Upper lobe of left lung (tissue), 6 donors: ENCODE results near the gene BTN2A1. TPM values are rescaled to one million over a fixed set of nuclear protein-coding genes. Genes with fewer than 3 reads are reported as not detected.

Source experiments
- ATAC-seq, 2 donors: fragments of 200-7000 bp; cut with Tn5 transposase; one replicate each; pipeline ENCODE4 v1.9.1; 2022; ENCODE audit warnings: mild to moderate bottlenecking in 2 of 2, moderate library complexity in 2 of 2; ENCODE audit not compliant: low FRiP score in 2 of 2
- DNase-seq, 2 donors: peaks; one replicate each; pipeline ENCODE4 v3.0.0-alpha.2; 2019 to 2020
- H3K27ac ChIP-seq, 4 donors: fragments of 200-600 bp; sonication (generic); one replicate each; pipeline ENCODE4 v1.5.1; 2016 to 2019
- H3K27me3 ChIP-seq, 4 donors: fragments of 200-600 bp; sonication (generic); one replicate each; pipeline ENCODE4 v1.5.1; 2017 to 2019
- H3K36me3 ChIP-seq, 4 donors: fragments of 200-600 bp; sonication (generic); one replicate each; pipeline ENCODE4 v1.5.1; 2016 to 2019
- H3K4me1 ChIP-seq, 4 donors: fragments of 200-600 bp; sonication (generic); one replicate each; pipeline ENCODE4 v1.5.1; 2018 to 2019
- H3K4me3 ChIP-seq, 4 donors: fragments of 200-600 bp; sonication (generic); one replicate each; pipeline ENCODE4 v1.5.1; 2017 to 2019; ENCODE audit warnings: mild to moderate bottlenecking in 2 of 4, moderate library complexity in 1 of 4
- H3K9me3 ChIP-seq, 4 donors: fragments of 200-600 bp; sonication (generic); one replicate each; pipeline ENCODE4 v1.5.1; 2018 to 2019
- EP300 ChIP-seq, 4 donors: sonication (generic); formaldehyde crosslinking; IDR thresholded peaks; one replicate each; pipeline ENCODE4 v1.5.1; 2017; ENCODE audit warnings: antibody characterized with exemption in 4 of 4, control low read depth in 2 of 4
- POLR2A ChIP-seq, 4 donors: fragments of 450-650 bp; IDR thresholded peaks; one replicate each; pipeline ENCODE4 v1.5.1; 2016 to 2017; ENCODE audit warnings: antibody characterized with exemption in 4 of 4, mild to moderate bottlenecking in 2 of 4
- POLR2AphosphoS5 ChIP-seq, 2 donors: sonication (generic); formaldehyde crosslinking; IDR thresholded peaks; one replicate each; pipeline ENCODE4 v1.5.1; 2017; ENCODE audit warnings: antibody characterized with exemption in 2 of 2
- WGBS, 2 donors: methylation state at CpG; one replicate each; pipeline ENCODE4 v1.1.5; 2017 to 2018; 5-methylcytosine and 5-hydroxymethylcytosine counted together
- total RNA-seq, 6 donors: library from RNA; depleted of rRNA in 4 of 6; stranded (reverse); fragments of >200 nt in 4 of 6; gene quantifications; one replicate each; pipeline versions ENCODE4 v1.1.0 to v1.2.1, GENCODE V29; 2016 to 2021
- TF ChIP-seq, protein P1 (sequence below), 6 experiments: fragments of 450-650 bp in 4 of 6; fragments of 200-600 bp in 2 of 6; sonication (generic) in 2 of 6; IDR thresholded peaks; one replicate each; pipeline ENCODE4 v1.5.1; 2016 to 2019; ENCODE audit warnings: antibody characterized with exemption in 6 of 6
- donor health status: DM: no; HTN: no; CAD: no; lungs with moderate emphysema.
- donor health status: DM: no; HTN: yes; CAD: no; lungs with severe emphysema.

The BTN2A1 gene
- total RNA-seq, 6 donors from 2014 or later = 17.2 to 34.6 (median 21.2) TPM

DNA sequence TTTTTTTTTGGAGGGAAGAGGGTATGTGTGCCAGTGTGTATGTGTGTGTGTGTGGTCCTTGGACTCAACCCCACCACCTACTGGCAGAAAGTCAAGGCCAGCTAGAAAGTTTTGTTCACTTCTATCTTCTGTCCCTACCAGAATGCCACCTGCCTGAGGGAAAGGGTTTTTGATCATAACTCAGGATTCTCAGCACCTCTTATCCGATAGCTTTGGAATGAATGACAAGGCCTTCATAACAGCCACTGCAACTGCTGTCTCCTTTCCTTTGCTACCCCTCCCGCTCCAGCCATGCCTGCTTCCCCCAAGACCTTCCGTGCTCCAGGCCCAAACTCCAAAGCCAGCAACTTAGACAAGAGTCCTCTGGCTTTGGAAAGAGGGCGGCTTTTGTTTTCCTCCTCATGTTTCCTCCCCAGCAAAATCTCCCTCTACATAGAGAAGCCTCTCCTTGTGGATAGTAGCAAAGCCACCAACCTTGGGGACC, 37.0 kb upstream of the BTN2A1 start:
- Histone ChIP-seq H3K36me3 (no peaks in the 10 kb centered on the region), H3K4me1 (peaks cover 12 to 36% (median 26%) of the 10 kb centered on the region in 4 donors), H3K9me3 (no peaks in the 10 kb centered on the region), H3K27ac (peak overlapping the region; percentile 73 to 96 (median 92)), H3K27me3 (no peaks in the 10 kb centered on the region), H3K4me3 (peak overlapping the region in 3 of 4 donors; percentile 71 to 81 (median 79))
- DNase-seq (no peak), ATAC-seq (peak in 1 of 2 donors; percentile 48)
- 25 to 43% methylated on average over 4 of the region's 4 CpGs for WGBS, 2 donors
- TF ChIP-seq, protein P1, sequence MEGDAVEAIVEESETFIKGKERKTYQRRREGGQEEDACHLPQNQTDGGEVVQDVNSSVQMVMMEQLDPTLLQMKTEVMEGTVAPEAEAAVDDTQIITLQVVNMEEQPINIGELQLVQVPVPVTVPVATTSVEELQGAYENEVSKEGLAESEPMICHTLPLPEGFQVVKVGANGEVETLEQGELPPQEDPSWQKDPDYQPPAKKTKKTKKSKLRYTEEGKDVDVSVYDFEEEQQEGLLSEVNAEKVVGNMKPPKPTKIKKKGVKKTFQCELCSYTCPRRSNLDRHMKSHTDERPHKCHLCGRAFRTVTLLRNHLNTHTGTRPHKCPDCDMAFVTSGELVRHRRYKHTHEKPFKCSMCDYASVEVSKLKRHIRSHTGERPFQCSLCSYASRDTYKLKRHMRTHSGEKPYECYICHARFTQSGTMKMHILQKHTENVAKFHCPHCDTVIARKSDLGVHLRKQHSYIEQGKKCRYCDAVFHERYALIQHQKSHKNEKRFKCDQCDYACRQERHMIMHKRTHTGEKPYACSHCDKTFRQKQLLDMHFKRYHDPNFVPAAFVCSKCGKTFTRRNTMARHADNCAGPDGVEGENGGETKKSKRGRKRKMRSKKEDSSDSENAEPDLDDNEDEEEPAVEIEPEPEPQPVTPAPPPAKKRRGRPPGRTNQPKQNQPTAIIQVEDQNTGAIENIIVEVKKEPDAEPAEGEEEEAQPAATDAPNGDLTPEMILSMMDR (IDR thresholded peaks at IDR 0.05) = peak in 4 of 6 experiments; percentile 5 to 28 (median 21)
- TF ChIP-seq EP300 (IDR thresholded peaks at IDR 0.05) = no peak
- no peak for TF ChIP-seq POLR2A (IDR thresholded peaks at IDR 0.05)
- TF ChIP-seq POLR2AphosphoS5 (IDR thresholded peaks at IDR 0.05) = no peak

DNA sequence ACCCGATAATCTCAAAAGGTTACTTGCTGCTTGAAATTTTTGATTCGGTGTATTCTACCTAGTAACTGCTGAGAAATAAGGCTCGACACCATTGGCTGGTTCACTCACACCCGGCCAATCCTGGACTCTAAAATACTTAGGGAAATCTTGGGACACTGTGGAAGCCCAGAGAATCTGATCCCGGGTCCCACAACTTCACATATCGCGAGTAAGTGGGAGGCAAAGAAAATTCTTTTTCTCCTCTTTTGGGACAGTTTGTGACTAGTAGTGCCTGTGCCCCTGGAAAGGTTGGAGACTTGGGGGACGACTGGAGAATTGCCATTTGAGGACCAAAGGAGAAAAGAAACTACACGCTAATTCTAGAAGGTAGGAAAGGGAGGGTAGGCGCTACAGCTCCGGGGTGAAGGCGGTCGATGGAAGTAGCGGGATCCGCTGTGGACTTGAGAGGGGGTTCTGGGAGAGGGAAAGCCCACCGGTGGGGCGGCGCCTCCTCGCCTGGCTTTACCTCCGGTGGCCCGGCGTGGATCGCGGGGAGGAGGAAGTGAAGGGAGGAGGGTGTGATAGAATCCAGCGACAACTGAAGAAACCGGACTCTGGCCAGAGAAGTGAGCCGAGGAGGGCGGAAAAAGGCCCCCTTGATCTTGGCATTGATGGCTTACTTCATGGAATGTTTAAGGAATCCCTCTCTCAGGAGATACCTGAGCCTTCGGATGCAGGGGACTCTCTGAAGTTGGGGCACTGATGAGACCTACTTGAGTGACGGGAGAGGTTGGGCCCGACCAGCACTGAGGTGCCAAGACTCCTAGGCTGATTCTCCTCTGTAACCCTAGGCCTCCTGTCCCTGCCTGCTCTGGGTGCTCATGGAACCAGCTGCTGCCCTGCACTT, 36.3 kb upstream of the BTN2A1 start:
- Histone ChIP-seq H3K4me3 (peak overlapping the region; percentile 71 to 81 (median 77)), H3K36me3 (peaks cover 0 to 7% (median 0%) of the 10 kb centered on the region in 4 donors), H3K9me3 (no peaks in the 10 kb centered on the region), H3K27me3 (no peaks in the 10 kb centered on the region), H3K4me1 (peaks cover 12 to 36% (median 27%) of the 10 kb centered on the region in 4 donors), H3K27ac (peak overlapping the region; percentile 73 to 96 (median 92))
- 0 to 1% methylated on average over 29 to 31 of the region's 31 CpGs for WGBS, 2 donors
- DNase-seq (peak; percentile 81 to 85), ATAC-seq (peak; percentile 97 to 99)
- TF ChIP-seq POLR2A (IDR thresholded peaks at IDR 0.05) (peak in 1 of 4 donors; percentile 36), EP300 (IDR thresholded peaks at IDR 0.05) (no peak), POLR2AphosphoS5 (IDR thresholded peaks at IDR 0.05) (peak in 1 of 2 donors; percentile 11)
- TF ChIP-seq, protein P1 (IDR thresholded peaks at IDR 0.05) = no peak

DNA sequence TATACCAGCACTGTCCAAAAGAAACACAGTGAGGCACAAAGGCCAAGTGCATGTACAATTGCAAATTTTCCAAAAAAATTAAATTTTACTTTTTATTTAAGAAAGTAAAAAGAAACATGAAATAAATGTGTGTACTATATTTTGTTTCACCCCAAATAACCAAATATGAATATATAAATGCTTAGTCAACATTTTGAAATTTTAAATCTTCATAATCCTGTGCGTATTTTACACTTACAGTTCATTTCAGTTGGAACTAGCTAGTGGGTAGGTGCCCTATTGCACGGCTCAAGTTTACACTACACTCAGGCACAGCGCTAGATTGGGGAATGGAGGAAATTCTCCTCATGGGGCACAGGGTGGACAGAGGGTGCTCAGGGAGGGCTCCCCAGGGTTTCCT, 35.4 kb upstream of the BTN2A1 start:
- Histone ChIP-seq H3K4me3 (peak overlapping the region; percentile 71 to 81 (median 77)), H3K27ac (peak overlapping the region in 1 of 4 donors; percentile 96), H3K27me3 (no peaks in the 10 kb centered on the region), H3K36me3 (peaks cover 0 to 15% (median 0%) of the 10 kb centered on the region in 4 donors), H3K9me3 (no peaks in the 10 kb centered on the region), H3K4me1 (peaks cover 12 to 36% (median 27%) of the 10 kb centered on the region in 4 donors)
- DNase-seq = no peak
- ATAC-seq = no peak
- TF ChIP-seq EP300 (IDR thresholded peaks at IDR 0.05) (no peak), POLR2A (IDR thresholded peaks at IDR 0.05) (no peak), POLR2AphosphoS5 (IDR thresholded peaks at IDR 0.05) (no peak)
- WGBS, 2 donors = 76 to 86% methylated on average over 3 of the region's 3 CpGs

DNA sequence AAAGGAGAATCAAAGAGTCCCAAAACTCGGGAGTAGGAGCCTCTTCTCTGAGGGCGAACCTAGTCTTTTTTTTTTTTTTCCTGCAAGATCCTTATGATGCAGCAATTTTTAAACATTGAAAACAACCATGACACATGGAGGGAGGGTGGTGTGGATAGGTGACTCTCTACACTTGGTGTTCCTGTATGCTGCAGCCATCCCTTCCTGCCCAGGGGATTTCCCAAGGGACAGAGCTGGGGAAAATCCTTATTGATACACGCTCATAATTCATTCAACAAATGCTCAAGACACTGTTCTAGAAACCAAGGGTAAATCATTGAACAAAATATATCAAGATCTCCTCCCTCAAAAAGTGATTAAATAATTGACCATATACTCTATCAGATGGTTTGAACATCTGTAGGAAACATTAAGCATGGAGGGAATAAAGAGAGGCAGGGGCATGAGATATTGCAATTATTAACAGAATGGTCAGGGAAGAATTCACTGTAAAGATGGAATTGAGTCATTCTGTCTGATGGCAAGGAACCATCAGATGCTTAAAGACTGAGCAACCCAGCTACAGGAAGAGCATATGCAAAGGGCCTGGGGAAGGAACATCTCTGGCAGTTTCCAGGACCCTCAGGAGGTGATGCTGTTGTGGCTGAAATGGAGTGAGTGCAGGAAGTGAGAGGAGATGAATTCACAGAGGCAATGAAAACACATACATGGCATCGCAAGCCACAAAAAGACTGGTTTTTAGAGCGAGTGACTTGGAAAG, 30.9 kb upstream of the BTN2A1 start:
- H3K36me3 ChIP-seq = peaks cover 0 to 57% (median 9%) of the 10 kb centered on the region in 4 donors
- TF ChIP-seq, protein P1 (IDR thresholded peaks at IDR 0.05) = no peak
- no peak for TF ChIP-seq POLR2A (IDR thresholded peaks at IDR 0.05)
- no peaks in the 10 kb centered on the region for H3K9me3 ChIP-seq
- H3K27ac ChIP-seq = no peak overlapping the region
- no peaks in the 10 kb centered on the region for H3K27me3 ChIP-seq
- WGBS, 2 donors = 91 to 94% methylated on average over 5 of the region's 5 CpGs
- H3K4me1 ChIP-seq = peaks cover 2 to 28% (median 21%) of the 10 kb centered on the region in 4 donors
- DNase-seq (no peak), ATAC-seq (no peak)
- no peak overlapping the region for H3K4me3 ChIP-seq

DNA sequence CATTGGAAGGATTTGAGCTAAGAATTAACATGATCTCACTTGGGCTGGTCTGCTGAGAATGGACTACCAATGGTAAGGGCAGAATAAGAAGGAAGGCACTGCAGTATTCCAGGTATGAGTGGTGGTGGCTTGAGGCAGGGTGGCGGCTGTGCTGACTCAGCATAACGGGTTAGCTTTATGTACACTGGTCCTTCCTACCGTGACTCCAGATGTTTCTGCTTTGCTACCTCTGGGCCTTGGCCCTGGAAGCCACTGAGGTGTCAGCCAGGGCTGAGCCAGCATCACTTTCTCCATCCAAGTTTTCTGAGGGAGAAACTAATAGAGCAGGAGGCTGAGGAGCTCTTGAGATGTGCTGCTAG, 30.3 kb upstream of the BTN2A1 start:
- no peaks in the 10 kb centered on the region for H3K9me3 ChIP-seq

More for the DNA sequence above, 30.3 kb upstream of the BTN2A1 start:
- no peak for ATAC-seq
- no peak overlapping the region for H3K4me3 ChIP-seq
- H3K36me3 ChIP-seq = peaks cover 0 to 57% (median 9%) of the 10 kb centered on the region in 4 donors
- DNase-seq = no peak
- H3K27ac ChIP-seq = no peak overlapping the region
- no peaks in the 10 kb centered on the region for H3K27me3 ChIP-seq
- TF ChIP-seq POLR2AphosphoS5 (IDR thresholded peaks at IDR 0.05) = no peak
- no peak for TF ChIP-seq EP300 (IDR thresholded peaks at IDR 0.05)
- TF ChIP-seq, protein P1 (IDR thresholded peaks at IDR 0.05) = no peak
- no peak for TF ChIP-seq POLR2A (IDR thresholded peaks at IDR 0.05)
- 85 to 95% methylated on average over 3 of the region's 3 CpGs for WGBS, 2 donors
- peaks cover 0 to 23% (median 16%) of the 10 kb centered on the region in 4 donors for H3K4me1 ChIP-seq
